Karpas-422 (cell line): ENCODE data around the gene CIB2. TPM values are rescaled to one million over a fixed set of nuclear protein-coding genes. Genes with fewer than 3 reads are reported as not detected.
A peak's percentile ranks its signal among the peaks of the same experiment; 100 is the strongest.

Experiments
- DNase-seq: peaks from one replicate; pipeline ENCODE4 v3.0.0-alpha.2; 2015
- H2AFZ ChIP-seq: fragments of 200-600 bp; sonication (generic); 2 replicates; pipeline ENCODE4 v1.6.1; 2014; ENCODE audit warnings: antibody characterized with exemption, low read length, mixed read lengths
- H3K27ac ChIP-seq: fragments of 200-600 bp; sonication (generic); 2 replicates; pipeline ENCODE4 v1.5.1; 2014; ENCODE audit warnings: mild to moderate bottlenecking, low read length, moderate library complexity
- H3K27me3 ChIP-seq: fragments of 200-600 bp; sonication (generic); 2 replicates; pipeline ENCODE4 v1.6.1; 2014; ENCODE audit warnings: low read length, mixed read lengths
- H3K36me3 ChIP-seq: fragments of 200-600 bp; sonication (generic); 2 replicates; pipeline ENCODE4 v1.6.1; 2014; ENCODE audit warnings: low read length, mixed read lengths; ENCODE audit not compliant: insufficient read depth
- H3K4me1 ChIP-seq: fragments of 200-600 bp; sonication (generic); 2 replicates; pipeline ENCODE4 v1.6.1; 2014; ENCODE audit warnings: mild to moderate bottlenecking, low read length, mixed read lengths
- H3K4me2 ChIP-seq: fragments of 200-600 bp; sonication (generic); 2 replicates; pipeline ENCODE4 v1.6.1; 2014; ENCODE audit warnings: low read length, low read depth, mild to moderate bottlenecking; ENCODE audit not compliant: poor library complexity, severe bottlenecking
- H3K4me3 ChIP-seq: fragments of 200-600 bp; sonication (generic); 2 replicates; pipeline ENCODE4 v1.5.1; 2014; ENCODE audit warnings: mild to moderate bottlenecking, antibody characterized with exemption, low read length, mixed read lengths
- H3K79me2 ChIP-seq: fragments of 200-600 bp; sonication (generic); 2 replicates; pipeline ENCODE4 v1.6.1; 2014; ENCODE audit warnings: mild to moderate bottlenecking, low read length, mixed read lengths
- H3K9ac ChIP-seq: fragments of 200-600 bp; sonication (generic); 2 replicates; pipeline ENCODE4 v1.6.0; 2014; ENCODE audit warnings: low read length
- H3K9me2 ChIP-seq: fragments of 200-600 bp; sonication (generic), shearing (Covaris generic); replicated peaks from 2 replicates; pipeline ENCODE4 v1.6.0; 2014; ENCODE audit warnings: mild to moderate bottlenecking, low read length, moderate library complexity; ENCODE audit not compliant: insufficient read depth
- H3K9me3 ChIP-seq: fragments of 300-700, 200-600 bp; sonication (generic); 2 replicates; pipeline ENCODE4 v1.6.1; 2014; ENCODE audit warnings: low read length, mixed read lengths
- H4K20me1 ChIP-seq: fragments of 200-600 bp; sonication (generic); 2 replicates; pipeline ENCODE4 v1.6.1; 2014; ENCODE audit warnings: mild to moderate bottlenecking, antibody characterized with exemption, low read length, low read depth; ENCODE audit not compliant: insufficient read depth
- total RNA-seq: library from RNA; depleted of rRNA; stranded (reverse); fragments of >200 nt; shearing (Covaris generic); gene quantifications from 2 replicates; pipeline ENCODE4 v1.2.3, GENCODE V29; 2014; ENCODE audit warnings: low replicate concordance

CIB2 gene
- total RNA-seq, 1 experiment from 2014 or later, result 1.1 TPM

DNA sequence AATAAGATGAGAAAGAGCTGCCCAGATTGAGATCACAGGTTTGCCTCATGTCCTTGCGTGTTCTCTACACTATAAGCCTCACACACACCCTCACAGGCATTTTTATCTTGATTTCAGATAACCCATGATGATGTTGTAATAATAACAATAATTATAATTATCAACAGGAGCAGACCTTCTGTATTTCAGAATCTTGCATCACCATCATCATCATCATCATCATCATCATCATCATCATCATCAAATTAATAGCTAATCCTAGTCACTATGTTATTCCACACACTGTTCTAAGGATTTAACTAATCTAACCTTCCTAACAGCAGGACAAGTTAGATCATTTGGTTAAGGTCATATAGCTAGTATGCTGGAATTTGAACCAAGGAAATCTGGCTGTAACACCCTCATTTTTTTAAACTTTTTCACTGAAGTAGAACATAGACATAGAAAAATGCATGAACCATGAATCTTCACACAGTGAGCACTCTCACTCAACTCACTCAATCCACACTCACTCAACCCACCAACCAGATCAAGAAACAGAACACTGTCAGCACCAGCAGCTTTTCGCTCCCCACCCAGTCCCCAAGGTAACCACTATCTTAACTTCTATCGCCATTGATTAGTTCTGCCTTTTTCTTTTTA lies 40.7 kb downstream of the CIB2 start:
- Histone ChIP-seq H3K9ac (no peak overlapping the region), H3K79me2 (no peaks in the 10 kb centered on the region), H3K4me3 (no peak overlapping the region), H3K4me2 (no peak overlapping the region), H2AFZ (no peak overlapping the region), H3K4me1 (peaks cover 9% of the 10 kb centered on the region), H3K27ac (no peak overlapping the region), H3K9me2 (no peaks in the 10 kb centered on the region), H3K36me3 (no peaks in the 10 kb centered on the region), H3K9me3 (no peaks in the 10 kb centered on the region), H4K20me1 (no peaks in the 10 kb centered on the region), H3K27me3 (no peaks in the 10 kb centered on the region)
- DNase-seq, result no peak

GRCh38 chr15:78088773-78089080 lies 42.5 kb downstream of the CIB2 start:
- Histone ChIP-seq H3K36me3 (no peaks in the 10 kb centered on the region), H3K4me2 (no peak overlapping the region), H3K9me2 (no peaks in the 10 kb centered on the region), H3K79me2 (no peaks in the 10 kb centered on the region), H3K4me3 (no peak overlapping the region), H2AFZ (no peak overlapping the region), H3K9ac (no peak overlapping the region), H3K4me1 (peaks cover 23% of the 10 kb centered on the region), H4K20me1 (no peaks in the 10 kb centered on the region), H3K27me3 (no peaks in the 10 kb centered on the region), H3K9me3 (no peaks in the 10 kb centered on the region), H3K27ac (no peak overlapping the region)
- no peak for DNase-seq

GRCh38 chr15:78087951-78088772 lies 43.1 kb downstream of the CIB2 start:
- Histone ChIP-seq H2AFZ (peak overlapping the region; percentile 3; the same call in 1 of the 2 replicates), H4K20me1 (no peaks in the 10 kb centered on the region), H3K79me2 (no peaks in the 10 kb centered on the region), H3K27ac (no peak overlapping the region), H3K9me2 (no peaks in the 10 kb centered on the region), H3K27me3 (no peaks in the 10 kb centered on the region), H3K9me3 (no peaks in the 10 kb centered on the region), H3K36me3 (no peaks in the 10 kb centered on the region), H3K4me3 (no peak overlapping the region), H3K9ac (peak overlapping the region; percentile 6; the same call in 1 of the 2 replicates), H3K4me1 (peaks cover 29% of the 10 kb centered on the region), H3K4me2 (no peak overlapping the region)
- peak; percentile 76 for DNase-seq

DNA sequence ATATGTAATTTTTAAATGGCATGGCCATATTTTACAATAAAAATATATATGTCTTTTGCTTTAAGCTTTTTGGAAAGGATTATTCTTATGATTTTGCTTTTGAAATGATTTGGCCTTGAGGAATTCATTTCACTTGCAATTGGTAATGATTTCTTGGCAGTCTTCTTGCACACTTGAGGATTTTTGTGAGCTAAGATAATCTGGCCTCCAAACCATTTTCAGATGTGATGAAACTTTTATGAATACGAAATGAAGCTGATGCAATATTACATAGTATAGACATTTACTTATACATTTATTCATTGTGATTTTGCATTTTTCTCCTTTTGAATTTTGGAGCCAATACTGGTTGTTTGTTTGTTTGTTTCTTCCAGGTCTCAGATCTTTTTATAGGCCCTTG lies 45.3 kb downstream of the CIB2 start:
- Histone ChIP-seq H3K4me3 (no peak overlapping the region), H3K9me3 (no peaks in the 10 kb centered on the region), H3K4me2 (no peak overlapping the region), H3K9ac (no peak overlapping the region), H3K9me2 (no peaks in the 10 kb centered on the region), H4K20me1 (no peaks in the 10 kb centered on the region), H3K36me3 (no peaks in the 10 kb centered on the region), H3K27ac (no peak overlapping the region), H3K27me3 (no peaks in the 10 kb centered on the region), H3K4me1 (peaks cover 40% of the 10 kb centered on the region), H3K79me2 (no peaks in the 10 kb centered on the region), H2AFZ (no peak overlapping the region)
- no peak for DNase-seq

GRCh38 chr15:78084449-78084750 lies 46.8 kb downstream of the CIB2 start:
- Histone ChIP-seq H3K9me2 (no peaks in the 10 kb centered on the region), H3K4me1 (peaks cover 41% of the 10 kb centered on the region), H3K27ac (peak overlapping the region; percentile 62), H3K9me3 (no peaks in the 10 kb centered on the region), H2AFZ (no peak overlapping the region; the same call in 1 of the 2 replicates), H4K20me1 (no peaks in the 10 kb centered on the region), H3K79me2 (no peaks in the 10 kb centered on the region), H3K9ac (peak overlapping the region; percentile 49), H3K4me2 (peak overlapping the region; percentile 61), H3K4me3 (peak overlapping the region; percentile 29), H3K27me3 (no peaks in the 10 kb centered on the region), H3K36me3 (no peaks in the 10 kb centered on the region)
- DNase-seq, result no peak

- H3K4me1 ChIP-seq, result peaks cover 47% of the 10 kb centered on the region
- H3K9me3 ChIP-seq, result no peaks in the 10 kb centered on the region
- peak overlapping the region; percentile 29 for H3K4me3 ChIP-seq
- peak overlapping the region; percentile 62 for H3K27ac ChIP-seq
- H3K9me2 ChIP-seq, result no peaks in the 10 kb centered on the region
- peak; percentile 72 for DNase-seq
- H3K36me3 ChIP-seq, result no peaks in the 10 kb centered on the region
- H3K9ac ChIP-seq, result peak overlapping the region; percentile 49
- H3K79me2 ChIP-seq, result no peaks in the 10 kb centered on the region
- no peaks in the 10 kb centered on the region for H3K27me3 ChIP-seq
- peak overlapping the region; percentile 61 for H3K4me2 ChIP-seq
- H4K20me1 ChIP-seq, result no peaks in the 10 kb centered on the region
- no peak overlapping the region; the same call in 1 of the 2 replicates for H2AFZ ChIP-seq
These were observed 47.4 kb downstream of the CIB2 start for GRCh38 chr15:78083687-78084448.

- no peak overlapping the region for H3K27ac ChIP-seq
- no peaks in the 10 kb centered on the region for H3K9me2 ChIP-seq
- H3K79me2 ChIP-seq, result no peaks in the 10 kb centered on the region
- H3K9ac ChIP-seq, result no peak overlapping the region
- no peaks in the 10 kb centered on the region for H4K20me1 ChIP-seq
- no peak overlapping the region for H3K4me3 ChIP-seq
- DNase-seq, result no peak
- H3K4me1 ChIP-seq, result peaks cover 48% of the 10 kb centered on the region
- H2AFZ ChIP-seq, result no peak overlapping the region
- H3K4me2 ChIP-seq, result no peak overlapping the region
- H3K36me3 ChIP-seq, result no peaks in the 10 kb centered on the region
- H3K9me3 ChIP-seq, result no peaks in the 10 kb centered on the region
- no peaks in the 10 kb centered on the region for H3K27me3 ChIP-seq
These were observed 48.1 kb downstream of the CIB2 start for GRCh38 chr15:78083186-78083585.

- Histone ChIP-seq H3K9me2 (no peaks in the 10 kb centered on the region), H3K4me3 (no peak overlapping the region), H3K4me1 (peaks cover 48% of the 10 kb centered on the region), H3K27ac (no peak overlapping the region), H3K79me2 (no peaks in the 10 kb centered on the region), H2AFZ (peak overlapping the region; percentile 44; the same call in 1 of the 2 replicates), H3K9me3 (no peaks in the 10 kb centered on the region), H3K4me2 (no peak overlapping the region), H3K27me3 (no peaks in the 10 kb centered on the region), H3K36me3 (no peaks in the 10 kb centered on the region), H3K9ac (no peak overlapping the region), H4K20me1 (no peaks in the 10 kb centered on the region)
- DNase-seq, result no peak
These were observed 48.5 kb downstream of the CIB2 start for GRCh38 chr15:78082743-78083110.
